Stimulated activated CD4-positive, alpha-beta T cell treated with anti-CD3 and anti-CD28 coated beads, Interleukin-1b, Interleukin-23, amount 100 ng/mL, for 24 hours (primary cell): ENCODE data around the gene TMEM205.
"Not testable (repeated sequence)": the region's sequence is repeated elsewhere in the genome, so short reads cannot be mapped to it uniquely, and the experiment has no call there.

ENCODE experiments used
- DNase-seq, 4 experiments: peaks; one replicate each; pipeline ENCODE4 v3.0.0-alpha.2; 2020; ENCODE audit warnings: low read depth in 4 of 4, low spot score in 1 of 4

Gene TMEM205

DNA sequence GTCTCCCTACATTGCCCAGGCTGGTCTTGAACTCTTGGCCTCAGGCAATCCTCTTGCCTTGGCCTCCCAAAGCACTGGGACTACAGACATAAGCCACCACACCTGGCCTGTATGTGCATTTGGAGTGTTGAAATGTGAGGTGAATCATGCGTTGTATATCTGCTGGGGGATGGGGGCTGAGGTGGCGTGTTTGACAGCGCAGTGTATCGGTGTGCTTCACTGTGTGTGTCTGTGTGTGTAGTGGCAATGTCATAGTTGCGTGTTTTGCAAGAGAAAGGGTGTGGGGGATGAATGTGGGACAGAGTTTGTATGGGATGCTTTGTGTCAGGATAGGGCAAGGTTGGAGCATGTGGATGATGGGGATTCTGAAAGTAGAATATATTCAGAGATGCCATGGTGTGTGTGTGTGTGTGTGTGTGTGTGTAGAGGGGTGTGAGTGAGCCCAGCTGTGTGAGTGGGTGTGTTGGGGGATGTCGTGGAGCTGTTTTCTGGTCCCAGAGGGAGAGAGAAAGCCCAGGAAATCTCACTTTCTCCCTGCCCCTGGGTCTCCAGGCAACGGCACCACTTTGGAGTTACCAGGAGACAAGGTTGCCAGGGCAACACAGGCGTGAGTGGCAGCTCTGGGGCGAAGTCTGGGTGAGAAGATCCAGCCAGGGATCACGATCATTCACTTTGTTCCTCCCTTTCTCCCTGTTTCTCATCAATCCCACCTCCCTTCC is 27.3 kb upstream of the TMEM205 start:
- DNase-seq, result no peak

- no peak for DNase-seq
Observed at GRCh38 chr19:11370744-11371143, 24.7 kb upstream of the TMEM205 start.

DNA sequence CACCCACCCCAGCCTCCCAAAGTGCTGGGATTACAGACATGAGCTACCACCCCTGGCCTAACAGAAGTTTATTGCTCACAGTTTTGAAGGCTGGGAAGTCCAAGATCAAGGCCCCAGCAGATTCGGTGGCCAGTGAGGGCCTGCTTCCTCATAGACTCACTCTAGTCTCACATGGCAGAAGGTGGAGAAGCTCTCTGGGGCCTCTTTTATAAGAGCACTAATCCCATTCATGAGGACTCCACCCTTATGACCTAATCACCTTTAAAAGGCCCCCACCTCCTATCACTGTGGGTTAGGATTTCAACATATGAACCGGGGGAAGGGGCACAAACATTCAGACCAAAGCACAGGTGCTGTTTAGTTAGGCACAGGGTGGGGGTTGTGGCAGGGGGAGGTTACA is 21.5 kb upstream of the TMEM205 start:
- no peak for DNase-seq

DNA sequence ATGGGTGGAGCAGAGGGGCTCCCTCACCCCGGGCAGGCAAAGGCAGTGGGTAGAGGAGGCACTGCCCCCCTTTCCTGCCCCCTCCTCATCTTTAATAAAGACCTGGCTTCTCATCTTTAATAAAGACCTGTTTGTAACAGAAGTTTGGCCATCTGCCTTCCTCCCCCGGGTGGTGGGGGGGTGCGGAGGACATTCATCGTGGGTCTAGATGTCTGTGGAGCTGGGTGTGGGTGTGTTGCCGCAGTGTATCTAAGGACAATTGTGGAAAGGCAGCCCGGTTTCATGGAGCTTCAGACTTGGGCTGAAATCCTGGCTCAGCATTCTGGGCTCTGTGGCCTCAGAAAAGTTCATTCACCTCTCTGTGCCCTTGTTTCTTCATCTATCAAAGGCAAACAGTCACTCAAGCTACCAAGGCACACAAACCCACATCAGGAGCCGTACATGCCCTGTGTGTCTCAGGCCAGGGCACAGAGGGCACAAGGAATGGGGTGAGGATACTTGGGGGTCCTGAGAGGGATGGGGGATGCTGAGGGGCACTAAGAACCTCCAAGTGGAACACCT is 19.6 kb upstream of the TMEM205 start:
- DNase-seq, result no peak

DNA sequence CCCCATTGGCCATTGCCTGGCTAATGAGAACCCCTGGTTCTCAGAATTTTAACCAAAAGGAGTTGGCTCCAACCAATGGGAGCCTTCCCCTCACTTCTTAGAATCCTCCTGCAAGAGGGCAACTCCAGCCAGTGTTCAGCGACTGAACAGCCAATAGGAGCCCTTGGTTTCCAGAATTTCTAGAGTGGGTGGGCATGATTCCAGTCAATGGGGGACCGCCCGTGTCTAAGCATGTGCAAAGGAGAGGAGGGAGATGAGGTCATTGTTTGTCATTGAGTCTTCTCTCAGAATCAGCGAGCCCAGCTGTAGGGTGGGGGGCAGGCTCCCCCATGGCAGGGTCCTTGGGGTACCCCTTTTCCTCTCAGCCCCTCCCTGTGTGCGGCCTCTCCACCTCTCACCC is 18.9 kb upstream of the TMEM205 start:
- no peak for DNase-seq

DNA sequence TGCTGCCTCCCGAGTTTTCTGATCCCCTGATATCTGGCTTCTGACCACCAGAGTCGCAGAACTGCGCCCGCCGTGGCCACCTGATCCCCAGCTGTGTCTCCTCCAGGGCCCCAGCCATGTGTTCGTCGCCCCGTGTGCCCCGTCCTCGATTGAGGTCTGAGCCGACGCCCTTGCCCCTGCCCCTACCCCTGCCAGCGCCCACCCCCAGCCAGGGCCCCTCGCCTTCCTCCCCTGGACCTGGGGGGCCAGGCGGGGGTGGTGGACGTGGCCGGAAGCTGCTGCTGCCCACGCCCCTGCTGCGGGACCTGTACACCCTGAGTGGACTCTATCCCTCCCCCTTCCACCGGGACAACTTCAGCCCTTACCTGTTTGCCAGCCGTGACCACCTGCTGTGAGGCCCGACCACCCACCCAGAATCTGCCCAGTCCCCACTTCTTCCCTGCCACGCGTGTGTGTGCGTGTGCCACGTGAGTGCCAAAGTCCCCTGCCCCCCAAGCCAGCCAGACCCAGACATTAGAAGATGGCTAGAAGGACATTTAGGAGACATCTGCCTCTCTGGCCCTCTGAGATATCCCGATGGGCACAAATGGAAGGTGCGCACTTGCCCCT is 18.3 kb upstream of the TMEM205 start:
- DNase-seq, result no peak

DNA sequence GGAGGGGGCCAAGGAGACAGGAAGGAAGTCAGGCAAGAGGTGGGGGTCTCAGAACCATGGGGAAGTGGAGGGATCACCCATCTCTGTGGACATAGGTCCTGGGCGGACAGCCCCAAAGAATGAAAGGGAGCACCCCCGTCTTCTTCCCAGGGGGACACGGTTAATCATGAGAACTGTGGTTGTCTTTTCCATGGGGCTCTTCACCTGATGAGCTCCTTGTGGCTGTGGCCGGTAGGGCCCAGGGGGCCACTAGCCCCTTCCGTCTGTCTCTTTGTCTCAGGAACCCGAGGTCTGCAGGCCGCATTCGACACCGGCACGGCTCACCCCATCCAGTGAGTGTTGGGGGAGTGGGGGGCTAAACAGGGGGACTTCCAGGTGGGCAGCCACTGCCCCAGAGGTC is 17.8 kb upstream of the TMEM205 start:
- no peak for DNase-seq

DNA sequence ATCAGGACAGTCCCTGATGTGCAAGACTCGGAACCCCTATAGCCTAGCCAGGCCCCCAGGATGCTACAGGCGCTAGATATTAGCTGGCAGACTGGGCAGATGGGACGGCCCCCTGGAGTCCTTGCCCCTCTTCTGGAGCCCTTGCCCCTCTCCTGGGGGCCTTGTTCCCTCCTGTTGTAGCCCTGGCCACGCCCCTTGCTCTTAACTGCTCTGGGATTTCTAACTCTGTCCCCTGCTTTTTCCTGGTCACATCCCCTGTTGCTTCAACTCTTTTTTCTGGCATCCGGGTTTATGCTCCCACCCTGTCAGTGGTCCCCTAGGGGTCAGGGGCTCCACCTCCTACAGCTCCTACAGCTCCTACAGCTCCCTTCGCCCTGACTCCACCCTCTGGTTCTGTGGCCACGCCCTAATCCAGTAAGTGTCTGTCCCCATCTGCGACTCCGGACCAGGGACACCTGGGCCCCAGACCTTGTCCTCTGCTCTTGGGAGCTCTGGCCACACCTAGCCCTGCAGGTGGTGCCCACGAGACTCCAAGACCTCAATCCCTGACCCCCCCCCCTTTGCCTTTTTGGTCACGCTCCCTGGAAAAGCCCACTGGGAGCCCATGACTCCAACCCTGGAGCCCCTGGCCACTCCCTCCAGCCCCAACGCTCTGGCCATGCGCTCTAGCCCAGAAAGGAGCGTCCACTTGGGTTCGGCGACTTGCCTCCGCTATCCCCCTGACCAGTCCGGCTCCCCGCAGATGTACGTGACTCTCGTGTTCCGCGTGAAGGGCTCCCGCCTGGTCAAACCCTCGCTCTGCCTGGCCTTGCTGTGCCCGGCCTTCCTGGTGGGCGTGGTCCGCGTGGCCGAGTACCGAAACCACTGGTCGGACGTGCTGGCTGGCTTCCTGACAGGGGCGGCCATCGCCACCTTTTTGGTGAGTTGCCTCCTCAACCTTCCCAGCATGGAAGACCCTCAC is 16.0 kb upstream of the TMEM205 start:
- no peak for DNase-seq

DNA sequence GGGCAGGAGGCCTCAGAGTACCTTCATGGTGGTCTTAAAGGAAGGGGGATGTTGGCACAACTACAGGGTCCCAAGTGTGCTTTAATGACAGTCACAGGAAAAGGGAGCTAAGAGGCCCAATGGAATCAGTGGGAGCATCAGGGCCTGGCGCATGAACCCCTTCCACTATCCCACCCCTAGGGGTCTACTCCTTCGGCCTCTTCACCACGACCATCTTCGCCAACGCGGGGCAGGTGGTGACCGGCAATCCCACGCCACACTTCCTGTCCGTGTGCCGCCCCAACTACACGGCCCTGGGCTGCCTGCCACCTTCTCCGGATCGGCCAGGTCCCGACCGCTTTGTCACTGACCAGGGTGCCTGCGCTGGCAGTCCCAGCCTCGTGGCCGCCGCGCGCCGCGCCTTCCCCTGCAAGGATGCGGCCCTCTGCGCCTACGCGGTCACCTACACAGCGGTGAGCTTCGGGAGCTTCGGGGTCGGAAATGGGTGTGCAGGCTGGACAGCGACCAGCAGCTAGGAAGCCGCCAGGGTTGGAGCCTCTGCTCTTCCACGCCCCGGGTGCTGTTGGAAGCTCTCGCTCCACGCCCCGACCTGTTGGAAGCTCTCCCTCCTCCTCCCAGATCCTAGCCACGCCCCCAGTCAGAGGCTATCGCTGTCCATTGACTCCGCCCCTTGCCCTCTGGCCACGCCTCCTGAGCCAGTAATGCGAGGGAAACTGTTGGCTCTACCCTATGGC is 15.1 kb upstream of the TMEM205 start:
- DNase-seq, result no peak

GRCh38 chr19:11359421-11359820 is 13.4 kb upstream of the TMEM205 start:
- DNase-seq, result no peak

DNA sequence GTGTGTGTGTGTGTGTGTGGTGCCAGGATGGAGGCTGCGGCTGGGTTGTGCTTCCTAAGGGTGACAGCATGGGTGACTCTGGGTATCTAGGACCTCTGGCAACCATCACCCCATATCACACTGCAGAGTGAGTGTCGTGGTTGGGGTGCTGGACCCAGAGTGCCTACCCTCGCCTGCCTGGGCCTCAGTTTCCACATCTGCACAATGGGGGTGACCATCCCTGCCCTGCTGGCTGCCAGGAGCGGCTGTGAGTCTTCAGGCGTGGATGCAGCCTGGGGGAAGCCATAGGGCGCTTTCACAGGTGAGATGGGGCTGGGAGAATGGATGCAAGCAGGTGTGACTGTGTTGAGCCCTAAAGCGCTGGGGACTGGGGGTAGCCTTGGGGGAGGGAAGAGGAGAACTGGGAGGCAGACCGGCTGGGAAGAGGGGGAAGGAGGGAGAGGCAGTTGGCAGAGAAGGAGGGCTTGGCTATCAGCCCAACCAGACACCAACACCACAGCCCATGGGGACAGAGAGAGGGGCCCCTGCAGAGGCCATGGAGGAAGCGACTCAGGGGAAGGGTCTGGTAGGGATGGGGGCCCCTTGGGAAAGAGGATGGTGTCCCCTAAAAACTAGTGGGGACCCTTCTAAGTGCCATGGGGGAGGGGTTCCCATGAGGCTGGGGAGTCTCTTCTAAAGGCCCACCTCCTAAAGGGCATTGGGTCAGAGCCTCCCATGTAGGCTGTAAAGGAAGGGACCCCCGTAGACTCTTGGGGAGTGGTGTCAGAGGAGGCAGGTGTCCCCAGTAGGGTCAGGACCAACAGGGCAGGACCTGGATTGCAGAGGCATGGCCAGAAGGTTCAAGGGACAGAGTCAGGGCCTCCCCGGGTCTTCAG is 10.8 kb upstream of the TMEM205 start:
- DNase-seq, result no peak

DNA sequence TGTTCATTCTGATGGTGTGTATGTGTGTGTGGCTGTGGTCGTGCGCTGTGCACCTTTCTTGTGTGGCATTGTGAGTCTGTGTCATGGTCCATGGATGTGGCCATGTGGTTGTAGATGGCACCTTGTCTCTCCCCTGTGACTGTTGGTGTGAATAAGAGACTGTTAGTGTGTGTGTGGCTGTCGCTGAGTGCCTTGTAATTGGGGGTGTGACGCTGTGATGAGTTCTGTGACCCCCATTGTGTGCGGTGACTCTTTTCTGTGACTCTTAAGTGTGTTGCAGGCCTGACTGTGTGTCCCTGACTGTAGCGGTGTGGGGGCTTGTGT is 10.0 kb upstream of the TMEM205 start:
- DNase-seq, result no peak

- peak; percentile 59 to 85 (median 72) for DNase-seq
Observed at GRCh38 chr19:11355160-11356073, 9.3 kb upstream of the TMEM205 start, which contains the start of gene PLPPR2. Gene PLPPR2 (plus strand): TSS chr19:11355432. CDS start chr19:11357674, 2,242 bp downstream.

- DNase-seq, result not testable (repeated sequence)
Observed at GRCh38 chr19:11354102-11354501, 8.0 kb upstream of the TMEM205 start.

DNA sequence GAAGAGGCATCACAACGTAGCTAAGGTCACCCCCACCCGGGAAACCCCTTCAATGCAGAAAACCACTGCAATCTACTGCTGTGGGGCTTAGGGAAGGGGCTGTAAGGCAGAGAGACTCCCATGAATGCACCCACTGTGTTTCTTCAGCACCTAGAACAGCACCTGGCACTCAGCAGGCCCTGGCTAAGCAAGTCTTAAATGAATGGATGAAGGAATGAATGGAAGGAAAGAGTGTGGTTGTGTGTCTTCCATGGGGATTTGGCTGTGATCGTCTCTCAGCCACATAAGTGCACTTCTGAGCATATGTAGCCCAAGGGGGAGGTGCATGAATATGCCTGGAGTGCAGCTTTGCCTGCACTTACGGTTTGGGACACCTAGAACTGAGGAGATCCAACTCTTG is 3.1 kb upstream of the TMEM205 start:
- DNase-seq, result no peak

- no peak for DNase-seq
Observed at GRCh38 chr19:11347546-11348039, 1.5 kb upstream of the TMEM205 start.

DNA sequence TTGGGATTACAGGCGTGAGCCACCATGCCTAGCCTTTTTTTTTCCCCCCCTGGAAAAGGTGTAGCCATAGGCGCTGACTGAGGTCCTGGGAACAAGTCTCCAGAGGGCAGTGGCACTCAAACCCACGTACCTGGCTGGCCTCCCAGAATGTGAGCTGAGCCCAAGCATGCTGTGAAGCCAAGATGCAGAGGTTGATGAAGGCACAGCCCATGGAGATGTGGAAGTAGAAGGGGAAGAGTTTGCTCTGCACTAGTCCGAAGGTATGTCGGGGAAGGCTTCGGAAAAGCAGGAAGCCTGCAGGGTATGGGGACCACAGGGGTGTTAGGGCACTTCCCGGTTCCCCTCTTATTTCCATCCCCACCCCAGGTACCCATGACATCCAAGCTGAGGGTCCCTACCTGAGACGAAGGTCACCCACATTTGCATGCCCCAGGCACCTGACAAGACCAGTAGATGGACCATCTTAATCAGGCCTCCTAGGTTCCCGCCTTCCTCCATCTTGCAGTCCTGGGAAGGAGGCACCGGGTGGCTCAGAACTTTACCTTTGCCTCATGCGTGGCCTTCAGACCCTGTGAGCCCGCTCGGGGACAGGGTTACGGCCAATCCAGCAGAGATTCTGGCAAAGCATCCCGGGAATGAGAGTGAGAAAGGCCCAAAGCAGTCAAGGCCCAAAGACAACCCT is 805 bp downstream of the TMEM205 start:
- DNase-seq, result no peak

- DNase-seq, result no peak
Observed at GRCh38 chr19:11342429-11342828, 3.6 kb downstream of the TMEM205 start.
